Inferior parietal cortex (tissue), 1 donor: Measurements from ENCODE around the gene RAB6A.
"Not testable (repeated sequence)": the region's sequence is repeated elsewhere in the genome, so short reads cannot be mapped to it uniquely, and the experiment has no call there.

Experiments used
- DNase-seq: peaks from one replicate; pipeline ENCODE4 v3.0.0-alpha.2; 2016; ENCODE audit errors: extremely low spot score

The RAB6A gene

DNA sequence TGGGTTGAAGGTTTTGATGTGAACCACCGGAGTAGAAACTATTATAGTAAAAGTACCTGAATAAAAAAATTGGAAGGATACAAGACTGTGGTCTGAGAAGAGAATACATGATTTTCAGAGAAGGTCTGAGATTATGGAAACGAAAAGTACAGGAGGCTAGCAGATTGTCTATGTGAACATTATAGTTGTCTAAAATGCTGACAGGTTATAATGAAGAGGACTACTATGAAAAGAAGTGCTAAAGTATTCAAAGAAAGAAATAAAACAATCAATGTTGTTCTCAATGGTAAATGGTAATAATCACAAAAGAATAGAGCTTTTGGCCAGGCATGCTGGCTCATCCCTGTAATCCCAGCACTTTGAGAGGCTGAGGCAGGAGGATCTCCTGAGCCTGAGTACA, 34.0 kb downstream of the RAB6A start:
- no peak for DNase-seq

- no peak for DNase-seq
These were observed 43.7 kb downstream of the RAB6A start for GRCh38 chr11:73717136-73717535.

GRCh38 chr11:73716153-73717056, 44.5 kb downstream of the RAB6A start:
- DNase-seq, result no peak

DNA sequence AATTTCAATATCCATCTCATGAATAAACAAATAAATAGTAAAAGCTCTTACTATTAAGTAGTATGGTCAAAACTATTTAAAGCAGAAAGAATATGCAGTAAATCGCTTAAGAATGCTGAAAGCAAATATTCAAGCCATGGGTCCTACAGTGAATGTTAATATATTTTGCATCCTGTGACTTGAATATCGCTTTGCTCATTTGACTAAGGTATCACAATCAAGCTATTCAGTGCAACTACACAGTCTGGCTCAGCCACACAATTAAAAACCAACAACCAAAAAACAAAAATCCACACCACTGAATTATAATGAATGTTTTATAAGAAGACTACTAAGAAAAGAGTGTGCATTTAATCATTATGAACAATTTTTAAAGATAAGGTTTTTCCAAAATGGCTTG, 45.3 kb downstream of the RAB6A start:
- DNase-seq, result no peak

- no peak for DNase-seq
These were observed 49.9 kb downstream of the RAB6A start for GRCh38 chr11:73710964-73711363.

GRCh38 chr11:73705053-73705452, 55.8 kb downstream of the RAB6A start:
- DNase-seq, result no peak

GRCh38 chr11:73693899-73694525, 66.9 kb downstream of the RAB6A start:
- no peak for DNase-seq

GRCh38 chr11:73680687-73681086, 80.2 kb downstream of the RAB6A start:
- DNase-seq, result no peak

- not testable (repeated sequence) for DNase-seq
These were observed 84.3 kb downstream of the RAB6A start for GRCh38 chr11:73676552-73676951.

DNA sequence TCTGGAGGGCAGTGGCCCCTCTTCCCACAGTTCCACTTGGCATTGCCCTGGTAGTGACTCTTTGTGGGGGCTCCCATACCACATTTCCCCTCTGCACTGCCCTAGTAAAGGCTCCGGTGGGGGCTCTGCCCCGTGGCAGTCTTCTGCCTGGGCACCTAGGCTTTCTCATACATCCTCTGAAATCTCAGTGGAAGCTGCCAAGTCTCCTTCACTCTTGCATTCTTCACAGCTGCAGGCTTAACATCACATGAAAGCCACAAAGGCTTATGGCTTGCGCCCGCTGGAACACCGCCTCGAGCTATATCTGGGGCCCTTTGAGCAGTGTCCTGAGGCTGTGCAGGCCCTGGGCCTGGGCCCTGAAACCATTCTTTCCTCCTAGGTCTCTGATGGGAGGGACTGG, 89.2 kb downstream of the RAB6A start:
- no peak for DNase-seq

DNA sequence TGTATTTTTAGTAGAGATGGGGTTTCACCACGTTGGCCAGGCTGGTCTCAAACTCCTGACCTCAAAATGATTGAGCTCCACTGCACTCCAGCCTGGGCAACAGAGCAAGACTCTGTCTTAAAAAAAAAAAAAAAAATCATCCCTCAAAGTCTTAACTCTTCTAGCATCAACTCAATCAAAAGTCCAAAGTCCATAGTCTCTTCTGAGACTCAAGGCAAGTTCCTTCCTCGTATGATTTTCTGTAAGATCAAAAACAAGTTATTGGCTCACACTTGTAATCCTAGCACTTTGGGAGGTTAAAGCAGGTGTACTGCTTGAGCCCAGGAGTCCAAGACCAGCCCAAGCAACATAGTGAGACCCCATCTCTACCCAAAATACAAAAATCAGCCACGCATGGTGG, 90.1 kb downstream of the RAB6A start:
- DNase-seq, result no peak

DNA sequence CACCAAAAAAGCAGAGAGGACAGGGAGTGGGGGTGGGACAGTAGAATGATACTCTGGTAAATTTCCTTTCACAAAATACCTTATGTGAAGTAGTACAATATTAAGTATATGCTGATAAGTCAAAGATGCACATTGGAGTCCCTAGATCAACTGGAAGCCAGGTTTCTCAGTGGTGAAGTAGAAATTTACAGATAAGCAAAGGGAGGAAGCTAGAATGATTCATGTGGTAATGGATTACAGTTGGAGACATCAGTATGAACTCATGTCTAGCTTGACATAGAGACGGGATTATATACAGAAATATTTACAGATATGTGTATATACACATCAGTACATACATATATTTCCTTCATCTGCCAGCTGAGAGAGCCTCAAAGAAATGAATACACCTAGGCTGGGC, 93.0 kb downstream of the RAB6A start:
- DNase-seq, result no peak

- DNase-seq, result no peak
These were observed 96.0 kb downstream of the RAB6A start for GRCh38 chr11:73664877-73665276.

- no peak for DNase-seq
These were observed 97.0 kb downstream of the RAB6A start for GRCh38 chr11:73663604-73664495.

DNA sequence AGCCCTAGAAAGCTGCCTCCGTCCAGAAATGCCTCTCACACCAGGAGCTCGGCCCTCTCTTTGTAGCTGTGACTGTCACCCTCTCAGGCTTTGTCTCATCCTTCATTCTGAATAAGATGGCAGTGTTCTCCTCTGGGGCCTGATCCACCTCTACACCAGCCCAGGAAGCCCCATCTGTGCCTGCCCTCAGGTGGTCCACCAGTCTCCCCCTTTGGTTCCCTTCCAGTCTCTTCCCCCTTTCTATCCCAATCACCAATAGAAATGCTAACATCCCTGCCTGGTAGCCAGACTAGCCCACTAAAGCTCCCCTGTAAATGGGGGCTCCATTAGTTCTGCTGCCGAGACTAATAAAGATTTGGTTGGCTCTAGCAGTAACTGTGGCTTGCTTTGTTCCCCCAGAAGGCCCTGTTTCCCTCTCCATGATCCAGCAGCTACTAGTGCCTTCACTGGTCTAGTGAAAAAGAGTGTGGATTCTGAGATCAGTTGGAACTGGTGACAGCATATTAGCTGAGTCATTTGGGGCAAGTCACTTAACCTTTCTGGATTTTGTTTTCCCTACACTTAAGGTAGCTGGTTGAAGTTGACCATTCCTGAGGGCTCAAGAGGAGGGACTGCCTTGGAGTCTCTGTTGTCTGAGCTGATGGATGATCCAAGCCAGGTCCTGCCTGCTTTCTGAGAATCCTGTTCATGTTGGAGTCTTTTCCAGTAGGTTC, 98.3 kb downstream of the RAB6A start:
- DNase-seq, result no peak

- DNase-seq, result peak; percentile 94
These were observed 99.7 kb downstream of the RAB6A start for GRCh38 chr11:73661035-73661628.

DNA sequence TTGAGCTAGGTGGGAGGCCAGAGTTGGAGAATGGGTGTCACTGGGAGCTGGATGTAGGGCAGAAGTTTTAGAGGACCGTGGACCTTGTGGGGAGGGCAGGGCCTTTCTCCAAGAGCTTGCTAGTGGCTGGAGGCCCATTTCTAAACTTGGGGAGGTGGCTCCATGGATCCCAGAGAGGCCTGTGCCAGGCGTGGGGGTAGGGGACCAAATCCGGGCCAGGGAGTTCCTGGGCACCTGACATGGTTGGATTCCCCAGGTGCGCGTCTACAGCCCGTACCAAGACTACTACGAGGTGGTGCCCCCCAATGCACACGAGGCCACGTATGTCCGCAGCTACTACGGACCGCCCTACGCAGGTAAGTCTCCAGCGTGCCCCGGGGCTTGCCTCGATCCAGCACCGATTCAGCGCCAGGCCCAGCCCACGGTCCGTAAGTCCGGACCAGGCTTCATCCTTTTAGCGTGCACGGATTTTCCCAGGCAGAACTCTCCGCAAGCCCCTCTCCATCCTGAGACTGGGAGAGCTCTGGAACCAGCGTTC, 100.3 kb downstream of the RAB6A start:
- DNase-seq, result no peak

- no peak for DNase-seq
These were observed 100.9 kb downstream of the RAB6A start for GRCh38 chr11:73659961-73660360.

DNA sequence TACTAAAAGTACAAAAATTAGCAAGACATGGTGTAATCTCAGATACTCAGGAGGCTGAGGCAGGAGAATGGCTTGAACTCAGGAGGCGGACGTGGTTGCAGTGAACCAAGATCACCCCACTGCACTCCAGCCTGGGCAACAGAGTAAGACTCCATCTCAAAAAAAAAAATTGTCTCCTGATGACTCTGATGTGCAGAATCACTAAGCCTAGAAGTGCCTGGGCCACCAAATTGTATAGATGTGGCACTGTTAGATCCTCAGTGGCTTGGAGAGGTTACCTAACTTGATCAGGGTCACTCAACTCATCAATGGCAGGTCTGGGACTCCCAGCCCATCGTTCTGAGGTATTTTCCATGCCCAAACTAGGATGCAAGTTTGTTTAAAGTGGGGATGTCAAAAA, 103.9 kb downstream of the RAB6A start:
- DNase-seq, result no peak

DNA sequence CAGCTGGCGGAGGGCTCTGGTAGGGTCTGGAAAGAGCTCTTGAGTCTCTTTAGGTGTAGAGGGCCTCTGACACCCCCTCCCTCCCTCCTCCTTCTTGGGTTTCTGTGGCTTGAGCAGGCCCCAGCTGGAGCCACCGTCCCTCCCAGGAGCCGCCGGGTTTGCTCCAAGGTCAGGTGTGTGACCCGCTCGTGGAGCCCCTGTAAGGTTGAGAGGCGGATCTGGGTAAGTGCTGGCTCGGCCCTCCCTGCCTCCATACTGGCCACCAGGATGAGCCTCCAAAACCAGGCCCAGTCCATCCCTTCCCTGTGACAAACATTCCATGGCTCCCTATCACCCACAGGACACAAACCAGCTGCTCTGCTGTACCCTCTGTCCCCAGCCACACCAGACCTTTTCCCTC, 105.2 kb downstream of the RAB6A start:
- no peak for DNase-seq

GRCh38 chr11:73654482-73655021, 106.3 kb downstream of the RAB6A start:
- no peak for DNase-seq
